ENCODE results near the gene KCTD16.

Gene KCTD16

DNA sequence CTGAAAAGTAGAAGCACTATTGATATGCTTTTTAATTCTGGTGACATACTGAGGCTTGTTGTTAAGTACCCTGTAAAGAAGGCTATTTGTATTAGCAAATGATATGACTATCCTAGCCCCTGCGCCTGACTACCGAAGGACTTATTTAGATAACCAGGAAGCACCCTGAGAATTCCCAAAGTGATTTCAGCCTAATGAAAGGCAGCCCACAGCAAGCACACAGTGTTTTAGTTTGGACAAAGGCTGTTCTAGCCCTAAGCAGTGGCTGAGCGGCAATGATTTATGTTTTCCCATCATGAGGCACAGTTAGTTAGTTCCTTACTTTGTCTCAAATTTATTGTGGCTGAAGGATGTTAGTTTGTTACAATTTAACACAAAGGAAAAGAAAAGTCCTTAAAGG lies 235.3 kb downstream of the KCTD16 start:
- H3K9me3 ChIP-seq (ENCODE audit: control insufficient read depth, low read length), result no peaks in the 10 kb centered on the region
- no peaks in the 10 kb centered on the region for H3K4me1 ChIP-seq (ENCODE audit: control insufficient read depth, insufficient read depth, low read length, poor library complexity, severe bottlenecking)
- no peaks in the 10 kb centered on the region for H3K27me3 ChIP-seq (replicated peaks; ENCODE audit: control insufficient read depth, insufficient read depth, low read length, poor library complexity, severe bottlenecking)
- H3K27ac ChIP-seq (ENCODE audit: insufficient read depth, low read length, poor library complexity, severe bottlenecking), result no peak overlapping the region
- no peak for DNase-seq
- H3K4me3 ChIP-seq (ENCODE audit: insufficient read depth, low read depth, low read length, poor library complexity, severe bottlenecking), result no peak overlapping the region
- no peaks in the 10 kb centered on the region for H3K36me3 ChIP-seq (ENCODE audit: control insufficient read depth, insufficient read depth, low read length)

DNA sequence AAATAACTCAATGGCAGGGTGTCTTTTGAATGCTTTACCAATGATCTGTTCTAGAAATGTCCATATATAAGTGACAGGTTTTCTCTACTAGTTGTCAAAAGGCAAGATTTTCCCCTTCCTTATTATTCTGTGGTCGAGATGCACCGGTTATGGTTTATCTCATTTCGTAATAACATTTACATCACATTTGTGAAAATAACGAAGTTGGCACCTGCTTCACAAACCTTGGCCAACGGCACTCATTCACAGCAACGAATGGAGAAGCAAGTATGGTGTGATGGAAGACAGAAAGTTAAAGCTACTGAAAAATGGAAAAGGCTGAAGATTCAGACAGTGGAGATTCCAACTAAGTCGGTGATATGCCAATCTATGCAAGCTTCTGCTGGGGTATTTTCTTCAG lies 235.8 kb downstream of the KCTD16 start:
- no peak overlapping the region for H3K4me3 ChIP-seq (ENCODE audit: insufficient read depth, low read depth, low read length, poor library complexity, severe bottlenecking)

DNA sequence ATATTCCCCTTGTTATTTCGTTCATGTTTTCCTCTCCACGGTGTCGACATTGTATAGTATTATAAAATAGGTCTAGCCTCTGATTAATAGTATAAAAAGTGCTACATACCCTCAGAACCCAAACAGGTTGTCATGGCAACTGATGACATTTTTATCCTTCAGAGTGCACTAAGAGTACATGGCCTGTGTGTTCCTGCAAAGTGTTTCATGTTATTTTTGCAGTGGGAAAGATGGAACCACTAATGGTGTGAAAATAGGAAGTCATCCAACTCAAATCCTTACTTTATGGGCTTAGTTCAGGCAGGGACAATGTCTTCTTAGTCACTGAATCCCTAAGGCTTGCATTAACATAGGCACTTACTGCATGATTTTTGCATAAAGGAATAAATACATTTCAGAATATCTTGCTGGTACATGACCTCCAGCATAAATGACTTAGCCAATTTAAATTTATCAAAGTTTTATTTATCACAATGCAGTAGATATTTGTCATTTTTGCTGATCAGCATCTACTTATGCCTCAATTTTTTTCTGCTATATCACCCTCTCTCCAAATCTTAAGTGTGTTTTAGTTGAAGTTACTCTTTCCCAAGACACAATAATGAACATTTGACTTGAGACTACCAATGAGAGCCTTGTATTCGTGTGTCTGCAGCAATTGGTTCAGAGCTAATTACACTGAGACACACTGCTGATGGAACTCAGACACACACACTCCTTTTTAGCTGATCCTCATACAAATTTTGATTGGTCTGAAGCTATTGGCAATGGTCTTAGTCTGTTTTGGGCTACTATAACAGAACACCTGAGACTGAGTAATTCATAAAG lies 243.7 kb downstream of the KCTD16 start:
- H3K27me3 ChIP-seq (replicated peaks; ENCODE audit: control insufficient read depth, insufficient read depth, low read length, poor library complexity, severe bottlenecking), result no peaks in the 10 kb centered on the region
- H3K36me3 ChIP-seq (ENCODE audit: control insufficient read depth, insufficient read depth, low read length), result no peaks in the 10 kb centered on the region
- DNase-seq, result no peak
- H3K4me3 ChIP-seq (ENCODE audit: insufficient read depth, low read depth, low read length, poor library complexity, severe bottlenecking), result no peak overlapping the region
- H3K9me3 ChIP-seq (ENCODE audit: control insufficient read depth, low read length), result no peaks in the 10 kb centered on the region
- H3K4me1 ChIP-seq (ENCODE audit: control insufficient read depth, insufficient read depth, low read length, poor library complexity, severe bottlenecking), result no peaks in the 10 kb centered on the region
- H3K27ac ChIP-seq (ENCODE audit: insufficient read depth, low read length, poor library complexity, severe bottlenecking), result no peak overlapping the region

More for the DNA sequence above, 235.8 kb downstream of the KCTD16 start:
- H3K4me1 ChIP-seq (ENCODE audit: control insufficient read depth, insufficient read depth, low read length, poor library complexity, severe bottlenecking), result no peaks in the 10 kb centered on the region
- DNase-seq, result no peak
- H3K27me3 ChIP-seq (replicated peaks; ENCODE audit: control insufficient read depth, insufficient read depth, low read length, poor library complexity, severe bottlenecking), result no peaks in the 10 kb centered on the region
- H3K27ac ChIP-seq (ENCODE audit: insufficient read depth, low read length, poor library complexity, severe bottlenecking), result no peak overlapping the region
- H3K9me3 ChIP-seq (ENCODE audit: control insufficient read depth, low read length), result no peaks in the 10 kb centered on the region
- no peaks in the 10 kb centered on the region for H3K36me3 ChIP-seq (ENCODE audit: control insufficient read depth, insufficient read depth, low read length)

DNA sequence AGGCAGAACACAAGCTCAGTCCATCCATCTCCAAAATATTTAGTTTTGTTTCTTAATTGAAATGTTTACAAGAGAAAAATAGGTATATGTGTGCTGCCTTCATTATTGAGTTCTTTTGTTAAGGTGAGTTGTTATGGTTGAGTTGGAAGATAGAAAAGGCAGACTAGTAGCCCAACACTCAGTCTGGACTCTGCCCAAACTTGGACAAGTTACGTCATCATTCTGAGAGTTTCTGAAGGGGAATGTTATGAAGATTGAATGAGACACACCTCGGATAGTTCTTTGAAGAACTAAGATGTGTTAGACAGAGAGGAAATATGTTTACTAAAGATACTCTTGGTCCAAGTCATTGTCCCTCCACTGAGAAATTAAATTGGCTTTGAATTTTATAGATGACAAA lies 245.5 kb downstream of the KCTD16 start:
- H3K9me3 ChIP-seq (ENCODE audit: control insufficient read depth, low read length), result no peaks in the 10 kb centered on the region
- H3K27me3 ChIP-seq (replicated peaks; ENCODE audit: control insufficient read depth, insufficient read depth, low read length, poor library complexity, severe bottlenecking), result no peaks in the 10 kb centered on the region
- no peak overlapping the region for H3K4me3 ChIP-seq (ENCODE audit: insufficient read depth, low read depth, low read length, poor library complexity, severe bottlenecking)
- H3K36me3 ChIP-seq (ENCODE audit: control insufficient read depth, insufficient read depth, low read length), result no peaks in the 10 kb centered on the region
- no peak for DNase-seq
- H3K27ac ChIP-seq (ENCODE audit: insufficient read depth, low read length, poor library complexity, severe bottlenecking), result no peak overlapping the region
- H3K4me1 ChIP-seq (ENCODE audit: control insufficient read depth, insufficient read depth, low read length, poor library complexity, severe bottlenecking), result no peaks in the 10 kb centered on the region

DNA sequence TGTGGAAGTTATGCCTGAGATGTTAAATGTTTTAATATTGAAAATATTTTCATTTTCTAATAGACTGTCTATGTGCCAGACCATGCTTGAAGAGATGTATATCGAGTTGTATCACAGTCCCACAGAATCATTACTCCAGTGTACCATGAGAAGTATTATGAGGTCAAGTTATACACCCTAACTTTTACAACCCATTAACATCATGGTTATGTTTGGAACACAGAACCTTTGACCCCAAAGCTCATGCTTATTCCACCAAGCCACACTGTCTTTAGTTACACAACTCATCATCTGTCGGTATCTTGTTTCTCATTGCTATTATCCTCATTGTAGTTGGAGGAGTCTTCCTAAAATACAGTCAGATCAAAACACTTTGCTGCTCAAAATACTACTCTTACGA lies 248.0 kb downstream of the KCTD16 start:
- Histone ChIP-seq H3K9me3 (ENCODE audit: control insufficient read depth, low read length) (no peaks in the 10 kb centered on the region), H3K36me3 (ENCODE audit: control insufficient read depth, insufficient read depth, low read length) (no peaks in the 10 kb centered on the region), H3K4me1 (ENCODE audit: control insufficient read depth, insufficient read depth, low read length, poor library complexity, severe bottlenecking) (no peaks in the 10 kb centered on the region), H3K27ac (ENCODE audit: insufficient read depth, low read length, poor library complexity, severe bottlenecking) (no peak overlapping the region), H3K27me3 (replicated peaks; ENCODE audit: control insufficient read depth, insufficient read depth, low read length, poor library complexity, severe bottlenecking) (no peaks in the 10 kb centered on the region), H3K4me3 (ENCODE audit: insufficient read depth, low read depth, low read length, poor library complexity, severe bottlenecking) (no peak overlapping the region)
- DNase-seq, result no peak

DNA sequence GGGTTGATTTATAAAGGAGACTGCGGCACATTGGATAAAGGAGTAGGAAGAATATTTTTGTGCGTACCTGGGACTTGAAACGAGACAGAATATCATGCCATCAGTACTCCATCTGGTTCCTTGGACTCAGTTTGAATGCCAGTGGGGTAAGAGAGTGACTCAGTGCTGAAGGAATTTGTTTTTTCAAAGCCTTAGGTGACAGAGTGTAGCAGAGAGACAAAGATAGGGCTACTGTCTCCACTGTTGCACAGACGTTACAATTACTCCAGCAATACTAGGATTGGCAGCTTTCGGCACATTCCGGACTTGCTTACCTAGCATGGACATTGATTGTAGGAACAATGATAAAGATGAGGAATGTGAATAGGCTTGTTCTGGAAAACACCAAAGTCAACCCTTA lies 250.7 kb downstream of the KCTD16 start:
- Histone ChIP-seq H3K36me3 (ENCODE audit: control insufficient read depth, insufficient read depth, low read length) (no peaks in the 10 kb centered on the region), H3K27ac (ENCODE audit: insufficient read depth, low read length, poor library complexity, severe bottlenecking) (no peak overlapping the region)
- DNase-seq, result no peak

DNA sequence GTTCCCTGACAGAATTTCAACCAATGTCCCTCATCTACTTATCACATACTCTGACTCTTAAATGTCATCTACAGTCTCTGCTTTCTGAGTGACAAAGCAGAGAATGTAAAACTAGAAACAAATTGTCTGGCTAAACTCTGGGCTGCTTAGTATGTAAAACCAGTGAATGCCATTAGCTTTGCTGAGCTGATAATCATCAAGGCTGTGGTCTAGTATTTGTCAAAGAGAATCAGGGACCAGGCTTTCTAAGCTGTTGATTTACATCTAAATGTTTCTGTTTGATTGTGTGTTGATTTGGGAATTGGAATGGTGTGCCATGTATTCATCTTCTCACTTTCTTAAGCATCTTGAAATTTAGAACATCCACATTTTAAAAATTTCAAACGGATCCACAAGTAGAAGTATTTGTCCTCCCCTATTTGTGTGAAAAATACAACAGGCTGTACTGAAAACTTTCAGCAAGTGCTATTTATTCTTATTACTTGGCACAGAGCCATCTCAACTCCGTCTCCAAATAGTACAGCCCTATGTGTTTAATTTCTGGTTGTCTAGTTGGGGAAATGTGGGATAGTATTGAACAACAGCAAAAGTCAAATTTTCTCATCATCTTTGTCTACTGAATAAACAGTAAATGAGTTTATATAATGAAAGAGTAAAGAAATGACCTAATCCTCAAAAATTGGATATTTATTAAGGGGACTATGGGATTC lies 251.5 kb downstream of the KCTD16 start:
- no peak overlapping the region for H3K4me3 ChIP-seq (ENCODE audit: insufficient read depth, low read depth, low read length, poor library complexity, severe bottlenecking)
- no peak for DNase-seq
- no peak overlapping the region for H3K27ac ChIP-seq (ENCODE audit: insufficient read depth, low read length, poor library complexity, severe bottlenecking)
- no peaks in the 10 kb centered on the region for H3K36me3 ChIP-seq (ENCODE audit: control insufficient read depth, insufficient read depth, low read length)
- no peaks in the 10 kb centered on the region for H3K4me1 ChIP-seq (ENCODE audit: control insufficient read depth, insufficient read depth, low read length, poor library complexity, severe bottlenecking)
- H3K27me3 ChIP-seq (replicated peaks; ENCODE audit: control insufficient read depth, insufficient read depth, low read length, poor library complexity, severe bottlenecking), result no peaks in the 10 kb centered on the region
- no peaks in the 10 kb centered on the region for H3K9me3 ChIP-seq (ENCODE audit: control insufficient read depth, low read length)

More for the DNA sequence above, 250.7 kb downstream of the KCTD16 start:
- Histone ChIP-seq H3K27me3 (replicated peaks; ENCODE audit: control insufficient read depth, insufficient read depth, low read length, poor library complexity, severe bottlenecking) (no peaks in the 10 kb centered on the region), H3K4me3 (ENCODE audit: insufficient read depth, low read depth, low read length, poor library complexity, severe bottlenecking) (no peak overlapping the region), H3K4me1 (ENCODE audit: control insufficient read depth, insufficient read depth, low read length, poor library complexity, severe bottlenecking) (no peaks in the 10 kb centered on the region), H3K9me3 (ENCODE audit: control insufficient read depth, low read length) (no peaks in the 10 kb centered on the region)

DNA sequence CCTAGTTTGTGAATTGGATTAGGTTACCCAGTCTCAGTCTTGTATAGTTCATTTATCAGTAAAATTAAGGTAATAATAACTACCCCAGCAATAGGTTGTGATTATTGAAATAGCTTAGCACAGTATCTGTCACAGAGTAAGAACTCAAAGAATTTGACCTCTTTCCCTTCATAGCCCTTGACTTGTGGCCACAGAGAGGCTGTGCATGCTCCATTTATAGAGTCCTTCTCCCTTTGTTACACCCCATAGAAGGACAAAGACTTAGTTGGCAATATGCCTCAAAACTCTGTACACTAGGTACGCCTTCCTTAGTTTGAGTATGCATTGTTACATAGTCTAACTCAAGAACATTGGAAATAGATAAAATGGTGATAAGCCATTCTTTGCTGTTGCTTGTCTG lies 257.2 kb downstream of the KCTD16 start:
- DNase-seq, result no peak
- Histone ChIP-seq H3K9me3 (ENCODE audit: control insufficient read depth, low read length) (no peaks in the 10 kb centered on the region), H3K27ac (ENCODE audit: insufficient read depth, low read length, poor library complexity, severe bottlenecking) (no peak overlapping the region), H3K27me3 (replicated peaks; ENCODE audit: control insufficient read depth, insufficient read depth, low read length, poor library complexity, severe bottlenecking) (no peaks in the 10 kb centered on the region), H3K4me1 (ENCODE audit: control insufficient read depth, insufficient read depth, low read length, poor library complexity, severe bottlenecking) (no peaks in the 10 kb centered on the region), H3K36me3 (ENCODE audit: control insufficient read depth, insufficient read depth, low read length) (no peaks in the 10 kb centered on the region), H3K4me3 (ENCODE audit: insufficient read depth, low read depth, low read length, poor library complexity, severe bottlenecking) (no peak overlapping the region)

DNA sequence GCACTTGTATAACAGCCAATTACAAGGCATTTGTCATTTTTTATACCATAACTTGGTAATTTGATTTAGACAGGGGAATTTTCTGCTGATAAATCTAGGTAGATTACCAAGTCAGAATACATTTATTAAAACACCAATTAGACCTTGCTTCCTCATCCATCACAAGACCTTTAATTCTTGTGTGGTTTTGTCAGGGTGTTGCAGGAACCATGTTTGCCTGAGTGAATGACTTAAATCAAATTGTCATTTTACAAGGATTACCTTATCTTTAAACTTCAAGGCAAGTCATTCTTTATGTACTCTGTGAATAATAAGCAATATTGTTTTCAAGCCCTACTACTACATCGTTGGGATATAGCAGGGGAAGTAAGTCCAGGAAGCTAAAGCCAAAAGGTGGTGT lies 257.7 kb downstream of the KCTD16 start:
- no peaks in the 10 kb centered on the region for H3K9me3 ChIP-seq (ENCODE audit: control insufficient read depth, low read length)
- H3K27ac ChIP-seq (ENCODE audit: insufficient read depth, low read length, poor library complexity, severe bottlenecking), result no peak overlapping the region
- H3K4me3 ChIP-seq (ENCODE audit: insufficient read depth, low read depth, low read length, poor library complexity, severe bottlenecking), result no peak overlapping the region
- H3K4me1 ChIP-seq (ENCODE audit: control insufficient read depth, insufficient read depth, low read length, poor library complexity, severe bottlenecking), result no peaks in the 10 kb centered on the region
- H3K36me3 ChIP-seq (ENCODE audit: control insufficient read depth, insufficient read depth, low read length), result no peaks in the 10 kb centered on the region
- no peaks in the 10 kb centered on the region for H3K27me3 ChIP-seq (replicated peaks; ENCODE audit: control insufficient read depth, insufficient read depth, low read length, poor library complexity, severe bottlenecking)
- DNase-seq, result no peak

DNA sequence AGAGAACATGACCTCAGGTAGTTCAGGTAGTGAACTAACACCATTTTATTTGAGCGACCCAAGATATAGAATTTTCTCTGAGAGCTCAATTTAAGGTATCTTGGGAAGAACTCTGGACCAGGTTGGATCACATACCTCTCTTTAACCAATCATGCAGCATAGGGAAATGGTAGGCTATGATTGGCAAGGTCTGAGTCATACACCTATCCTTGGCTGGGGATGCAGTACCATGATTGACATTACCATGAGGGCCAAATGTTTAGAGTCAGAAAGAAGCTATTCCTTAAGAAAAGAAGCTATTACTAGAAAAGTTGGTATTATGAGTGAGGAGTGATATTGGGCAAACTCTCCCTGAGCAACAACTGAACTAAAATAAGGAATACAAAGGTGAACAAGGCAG lies 258.7 kb downstream of the KCTD16 start:
- no peak overlapping the region for H3K4me3 ChIP-seq (ENCODE audit: insufficient read depth, low read depth, low read length, poor library complexity, severe bottlenecking)
- H3K4me1 ChIP-seq (ENCODE audit: control insufficient read depth, insufficient read depth, low read length, poor library complexity, severe bottlenecking), result no peaks in the 10 kb centered on the region
- DNase-seq, result no peak
- no peaks in the 10 kb centered on the region for H3K27me3 ChIP-seq (replicated peaks; ENCODE audit: control insufficient read depth, insufficient read depth, low read length, poor library complexity, severe bottlenecking)
- H3K36me3 ChIP-seq (ENCODE audit: control insufficient read depth, insufficient read depth, low read length), result no peaks in the 10 kb centered on the region
- H3K9me3 ChIP-seq (ENCODE audit: control insufficient read depth, low read length), result no peaks in the 10 kb centered on the region
- H3K27ac ChIP-seq (ENCODE audit: insufficient read depth, low read length, poor library complexity, severe bottlenecking), result no peak overlapping the region
